Stimulated activated CD4-positive, alpha-beta T cell treated with anti-CD3 and anti-CD28 coated beads, Interleukin-12 subunit alpha, Interleukin-12 subunit beta, amount 100 ng/mL, for 24 hours (primary cell): ENCODE measurements around the gene ANKRD49.

Source experiments
- DNase-seq, 2 experiments: peaks; one replicate each; pipeline ENCODE4 v3.0.0-alpha.2; 2020; ENCODE audit warnings: low read depth in 2 of 2

ANKRD49 gene

GRCh38 chr11:94543695-94544645 lies 50.2 kb downstream of the ANKRD49 start, which contains the start of gene FUT4:
Gene FUT4, plus strand, starts transcription at chr11:94543921. Its CDS starts 213 bp downstream, at chr11:94544134.
- peak; percentile 56 to 73 for DNase-seq

DNA sequence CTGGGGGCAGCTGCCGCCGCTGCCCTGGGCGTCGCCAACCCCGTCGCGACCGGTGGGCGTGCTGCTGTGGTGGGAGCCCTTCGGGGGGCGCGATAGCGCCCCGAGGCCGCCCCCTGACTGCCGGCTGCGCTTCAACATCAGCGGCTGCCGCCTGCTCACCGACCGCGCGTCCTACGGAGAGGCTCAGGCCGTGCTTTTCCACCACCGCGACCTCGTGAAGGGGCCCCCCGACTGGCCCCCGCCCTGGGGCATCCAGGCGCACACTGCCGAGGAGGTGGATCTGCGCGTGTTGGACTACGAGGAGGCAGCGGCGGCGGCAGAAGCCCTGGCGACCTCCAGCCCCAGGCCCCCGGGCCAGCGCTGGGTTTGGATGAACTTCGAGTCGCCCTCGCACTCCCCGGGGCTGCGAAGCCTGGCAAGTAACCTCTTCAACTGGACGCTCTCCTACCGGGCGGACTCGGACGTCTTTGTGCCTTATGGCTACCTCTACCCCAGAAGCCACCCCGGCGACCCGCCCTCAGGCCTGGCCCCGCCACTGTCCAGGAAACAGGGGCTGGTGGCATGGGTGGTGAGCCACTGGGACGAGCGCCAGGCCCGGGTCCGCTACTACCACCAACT lies 51.0 kb downstream of the ANKRD49 start:
- no peak for DNase-seq

DNA sequence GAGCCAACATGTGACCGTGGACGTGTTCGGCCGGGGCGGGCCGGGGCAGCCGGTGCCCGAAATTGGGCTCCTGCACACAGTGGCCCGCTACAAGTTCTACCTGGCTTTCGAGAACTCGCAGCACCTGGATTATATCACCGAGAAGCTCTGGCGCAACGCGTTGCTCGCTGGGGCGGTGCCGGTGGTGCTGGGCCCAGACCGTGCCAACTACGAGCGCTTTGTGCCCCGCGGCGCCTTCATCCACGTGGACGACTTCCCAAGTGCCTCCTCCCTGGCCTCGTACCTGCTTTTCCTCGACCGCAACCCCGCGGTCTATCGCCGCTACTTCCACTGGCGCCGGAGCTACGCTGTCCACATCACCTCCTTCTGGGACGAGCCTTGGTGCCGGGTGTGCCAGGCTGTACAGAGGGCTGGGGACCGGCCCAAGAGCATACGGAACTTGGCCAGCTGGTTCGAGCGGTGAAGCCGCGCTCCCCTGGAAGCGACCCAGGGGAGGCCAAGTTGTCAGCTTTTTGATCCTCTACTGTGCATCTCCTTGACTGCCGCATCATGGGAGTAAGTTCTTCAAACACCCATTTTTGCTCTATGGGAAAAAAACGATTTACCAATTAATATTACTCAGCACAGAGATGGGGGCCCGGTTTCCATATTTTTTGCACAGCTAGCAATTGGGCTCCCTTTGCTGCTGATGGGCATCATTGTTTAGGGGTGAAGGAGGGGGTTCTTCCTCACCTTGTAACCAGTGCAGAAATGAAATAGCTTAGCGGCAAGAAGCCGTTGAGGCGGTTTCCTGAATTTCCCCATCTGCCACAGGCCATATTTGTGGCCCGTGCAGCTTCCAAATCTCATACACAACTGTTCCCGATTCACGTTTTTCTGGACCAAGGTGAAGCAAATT lies 51.7 kb downstream of the ANKRD49 start:
- DNase-seq = no peak

GRCh38 chr11:94546162-94546470 lies 52.3 kb downstream of the ANKRD49 start:
- DNase-seq = no peak

DNA sequence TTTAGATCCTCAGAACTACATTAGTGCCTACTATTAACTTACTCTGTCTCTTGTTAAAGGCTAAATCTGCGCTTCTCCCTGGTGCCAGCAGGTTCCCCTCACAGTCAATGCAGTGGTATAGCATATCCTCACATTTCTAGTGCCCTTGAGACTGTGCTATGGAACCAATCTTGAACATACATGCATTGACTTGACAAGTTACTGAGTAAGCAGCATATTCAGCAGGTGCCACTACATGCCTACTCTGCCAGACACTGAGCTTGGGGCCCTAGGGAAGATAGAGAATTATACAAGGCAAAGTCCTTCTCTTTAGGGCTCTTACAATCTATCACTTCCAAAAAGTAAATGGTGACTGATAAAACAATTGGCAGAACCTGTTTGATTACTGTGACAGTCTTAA lies 53.1 kb downstream of the ANKRD49 start:
- no peak for DNase-seq

GRCh38 chr11:94549146-94549545 lies 55.4 kb downstream of the ANKRD49 start:
- DNase-seq = no peak
